ENCODE measurements around the gene ATP8A2. TPM values are rescaled to one million over a fixed set of nuclear protein-coding genes. Genes with fewer than 3 reads are reported as not detected.

Gene ATP8A2
- total RNA-seq, 1 experiment from 2014 or later: not detected

- POLR2A ChIA-PET: no interaction called here
Measured at GRCh38 chr13:25910243-25910642, 538.5 kb downstream of the ATP8A2 start.

GRCh38 chr13:25910991-25911419, 539.2 kb downstream of the ATP8A2 start:
- H3K27ac ChIP-seq (ENCODE audit: low read length): no peak overlapping the region
- intact Hi-C loops (cut with micrococcal nuclease; ENCODE audit: unreplicated experiment) (no loop called here), in situ Hi-C loops (cut with HindIII; ENCODE audit: low pct_unique_long_range_greater_than_20kb, low sequenced_read_pairs) (no loop called here)
- H3K36me3 ChIP-seq (ENCODE audit: control insufficient read depth, insufficient read depth, low read length): no peaks in the 10 kb centered on the region
- H3K4me1 ChIP-seq (ENCODE audit: control insufficient read depth, insufficient read depth, low read length): no peaks in the 10 kb centered on the region
- no peak overlapping the region for H3K4me3 ChIP-seq (ENCODE audit: low read depth in 2 of 2, low read length in 2 of 2)
- CTCF ChIA-PET: no interaction called here
- H3K27me3 ChIP-seq (ENCODE audit: control insufficient read depth, insufficient read depth, low read length): no peaks in the 10 kb centered on the region
- ATAC-seq (no peak), DNase-seq (ENCODE audit: low read depth, low spot score) (no peak)
- TF ChIP-seq POLR2AphosphoS5 (IDR thresholded peaks at IDR 0.05; ENCODE audit: low read depth, low read length) (no peak), REST (IDR thresholded peaks at IDR 0.05; ENCODE audit: insufficient read depth in 1 of 2, low read depth in 2 of 2, low read length in 1 of 2) (no peak), TCF7L2 (IDR thresholded peaks at IDR 0.05; ENCODE audit: low read depth, low read length) (no peak), CTCF (IDR thresholded peaks at IDR 0.05) (no peak), SIN3A (IDR thresholded peaks at IDR 0.05; ENCODE audit: borderline replicate concordance, insufficient read depth, low read depth, low read length) (no peak)
- BruUV-seq (replicated peaks): no TSS peak
- POLR2A ChIA-PET: no interaction called here
- H3K9me3 ChIP-seq (ENCODE audit: control insufficient read depth, insufficient read depth, low read depth, low read length): no peaks in the 10 kb centered on the region

More at GRCh38 chr13:25910243-25910642, 538.5 kb downstream of the ATP8A2 start:
- no peak for DNase-seq (ENCODE audit: low read depth, low spot score)
- H3K27me3 ChIP-seq (ENCODE audit: control insufficient read depth, insufficient read depth, low read length): no peaks in the 10 kb centered on the region
- in situ Hi-C loops (cut with HindIII; ENCODE audit: low pct_unique_long_range_greater_than_20kb, low sequenced_read_pairs): no loop called here
- H3K36me3 ChIP-seq (ENCODE audit: control insufficient read depth, insufficient read depth, low read length): no peaks in the 10 kb centered on the region
- H3K9me3 ChIP-seq (ENCODE audit: control insufficient read depth, insufficient read depth, low read depth, low read length): no peaks in the 10 kb centered on the region
- H3K4me3 ChIP-seq (ENCODE audit: low read depth in 2 of 2, low read length in 2 of 2): no peak overlapping the region
- no peak for ATAC-seq
- no peak overlapping the region for H3K27ac ChIP-seq (ENCODE audit: low read length)
- no peak for TF ChIP-seq CTCF (IDR thresholded peaks at IDR 0.05)
- no peak for TF ChIP-seq SIN3A (IDR thresholded peaks at IDR 0.05; ENCODE audit: borderline replicate concordance, insufficient read depth, low read depth, low read length)
- no peak for TF ChIP-seq TCF7L2 (IDR thresholded peaks at IDR 0.05; ENCODE audit: low read depth, low read length)
- no peak for TF ChIP-seq POLR2AphosphoS5 (IDR thresholded peaks at IDR 0.05; ENCODE audit: low read depth, low read length)
- TF ChIP-seq REST (IDR thresholded peaks at IDR 0.05; ENCODE audit: insufficient read depth in 1 of 2, low read depth in 2 of 2, low read length in 1 of 2): no peak
- intact Hi-C loops (cut with micrococcal nuclease; ENCODE audit: unreplicated experiment): no loop called here
- CTCF ChIA-PET: no interaction called here
- BruUV-seq (replicated peaks): no TSS peak
- no peaks in the 10 kb centered on the region for H3K4me1 ChIP-seq (ENCODE audit: control insufficient read depth, insufficient read depth, low read length)

Data from Panc1 (cell line).